MG63 (cell line): Measurements from ENCODE around the gene KRTAP4-11. TPM values are rescaled to one million over a fixed set of nuclear protein-coding genes. Genes with fewer than 3 reads are reported as not detected.
"Not testable (repeated sequence)": the region's sequence is repeated elsewhere in the genome, so short reads cannot be mapped to it uniquely, and the experiment has no call there.

Experiments used
- DNase-seq: peaks from one replicate; pipeline ENCODE4 v3.0.0-alpha.2; 2020
- H3K27me3 ChIP-seq: fragments of 250-450 bp; sonication (Bioruptor Pico); 2 replicates; pipeline ENCODE4 v1.5.1; 2020; ENCODE audit warnings: mild to moderate bottlenecking, moderate library complexity
- H3K36me3 ChIP-seq: fragments of 250-450 bp; sonication (Bioruptor Pico); 2 replicates; pipeline ENCODE4 v1.5.1; 2020; ENCODE audit warnings: mild to moderate bottlenecking, moderate library complexity
- H3K4me3 ChIP-seq: fragments of 250-450 bp; sonication (Bioruptor Pico); 2 replicates; pipeline ENCODE4 v1.5.1; 2020; ENCODE audit warnings: mild to moderate bottlenecking, moderate library complexity
- H3K9me3 ChIP-seq: fragments of 250-450 bp; sonication (Bioruptor Pico); 2 replicates; pipeline ENCODE4 v1.5.1; 2020; ENCODE audit warnings: mild to moderate bottlenecking, moderate library complexity
- total RNA-seq: library from RNA; depleted of rRNA; stranded (reverse); fragments of >200 nt; shearing (Covaris generic); gene quantifications from 2 replicates; pipeline ENCODE4 v1.2.3, GENCODE V29; 2014; ENCODE audit warnings: low replicate concordance; rRNA removed

The KRTAP4-11 gene
- total RNA-seq: not detected in 2 replicates

- not testable (repeated sequence) for H3K36me3 ChIP-seq, H3K27me3 ChIP-seq, H3K9me3 ChIP-seq, DNase-seq, H3K4me3 ChIP-seq
Measured at GRCh38 chr17:41117846-41118386, at the start of gene KRTAP4-11. TSS of gene KRTAP4-11 (minus strand) at chr17:41118373. CDS start at chr17:41118315, 58 bp downstream.

GRCh38 chr17:41167561-41167960 is 49.4 kb upstream of the KRTAP4-11 start:
- no peak overlapping the region for H3K4me3 ChIP-seq
- no peaks in the 10 kb centered on the region for H3K9me3 ChIP-seq
- no peak for DNase-seq
- H3K36me3 ChIP-seq: no peaks in the 10 kb centered on the region
- H3K27me3 ChIP-seq: no peaks in the 10 kb centered on the region

GRCh38 chr17:41163828-41164227 is 45.7 kb upstream of the KRTAP4-11 start:
- Histone ChIP-seq H3K4me3 (no peak overlapping the region), H3K9me3 (no peaks in the 10 kb centered on the region), H3K27me3 (no peaks in the 10 kb centered on the region), H3K36me3 (no peaks in the 10 kb centered on the region)
- DNase-seq: no peak

GRCh38 chr17:41160648-41161047 is 42.5 kb upstream of the KRTAP4-11 start, which contains the start of gene KRTAP4-4:
TSS of gene KRTAP4-4 (minus strand) at chr17:41160748. CDS start at chr17:41160691, 57 bp downstream.
- H3K4me3 ChIP-seq: no peak within 1 kb of the TSS
- no peaks in the 10 kb centered on the region for H3K27me3 ChIP-seq
- no peak for DNase-seq
- peaks cover 3% of the 10 kb centered on the region for H3K9me3 ChIP-seq
- no peaks in the 10 kb centered on the region for H3K36me3 ChIP-seq

- H3K36me3 ChIP-seq, H3K4me3 ChIP-seq, H3K9me3 ChIP-seq, H3K27me3 ChIP-seq, DNase-seq: not testable (repeated sequence)
Measured at GRCh38 chr17:41160190-41160589, 42.0 kb upstream of the KRTAP4-11 start.

- Histone ChIP-seq H3K4me3 (no peak overlapping the region), H3K36me3 (no peaks in the 10 kb centered on the region), H3K9me3 (peaks cover 3% of the 10 kb centered on the region), H3K27me3 (no peaks in the 10 kb centered on the region)
- DNase-seq: no peak
Measured at GRCh38 chr17:41153856-41154255, 35.7 kb upstream of the KRTAP4-11 start.

- Histone ChIP-seq H3K36me3 (no peaks in the 10 kb centered on the region), H3K27me3 (no peaks in the 10 kb centered on the region), H3K4me3 (no peak overlapping the region), H3K9me3 (peaks cover 2% of the 10 kb centered on the region; the same call in 1 of the 2 replicates)
- no peak for DNase-seq
Measured at GRCh38 chr17:41151525-41151924, 33.4 kb upstream of the KRTAP4-11 start.

GRCh38 chr17:41150026-41150425 is 31.9 kb upstream of the KRTAP4-11 start:
- Histone ChIP-seq H3K27me3 (no peaks in the 10 kb centered on the region), H3K36me3 (no peaks in the 10 kb centered on the region), H3K4me3 (no peak overlapping the region), H3K9me3 (no peaks in the 10 kb centered on the region)
- no peak for DNase-seq

GRCh38 chr17:41149652-41149985 is 31.4 kb upstream of the KRTAP4-11 start, which contains the start of gene KRTAP4-5:
TSS of gene KRTAP4-5 (minus strand) at chr17:41149825. CDS start at chr17:41149767, 58 bp downstream.
- Histone ChIP-seq H3K9me3 (no peaks in the 10 kb centered on the region; the same call in 1 of the 2 replicates), H3K36me3 (no peaks in the 10 kb centered on the region), H3K27me3 (no peaks in the 10 kb centered on the region), H3K4me3 (no peak within 1 kb of the TSS)
- DNase-seq: no peak

GRCh38 chr17:41148971-41149651 is 30.9 kb upstream of the KRTAP4-11 start:
- H3K36me3 ChIP-seq, H3K27me3 ChIP-seq, H3K9me3 ChIP-seq, H3K4me3 ChIP-seq, DNase-seq: not testable (repeated sequence)

GRCh38 chr17:41147531-41148204 is 29.5 kb upstream of the KRTAP4-11 start:
- no peaks in the 10 kb centered on the region for H3K27me3 ChIP-seq
- no peaks in the 10 kb centered on the region for H3K36me3 ChIP-seq
- no peak for DNase-seq
- H3K9me3 ChIP-seq: peaks cover 15% of the 10 kb centered on the region
- H3K4me3 ChIP-seq: no peak overlapping the region

- Histone ChIP-seq H3K9me3 (peaks cover 23% of the 10 kb centered on the region), H3K27me3 (no peaks in the 10 kb centered on the region), H3K36me3 (no peaks in the 10 kb centered on the region), H3K4me3 (no peak overlapping the region)
- no peak for DNase-seq
Measured at GRCh38 chr17:41145261-41145660, 27.1 kb upstream of the KRTAP4-11 start.

GRCh38 chr17:41144846-41145245 is 26.7 kb upstream of the KRTAP4-11 start:
- DNase-seq: no peak
- Histone ChIP-seq H3K36me3 (no peaks in the 10 kb centered on the region), H3K9me3 (peaks cover 25% of the 10 kb centered on the region), H3K4me3 (no peak overlapping the region), H3K27me3 (no peaks in the 10 kb centered on the region)

- no peaks in the 10 kb centered on the region for H3K36me3 ChIP-seq
- H3K27me3 ChIP-seq: no peaks in the 10 kb centered on the region
- no peak overlapping the region for H3K4me3 ChIP-seq
- no peak for DNase-seq
- peaks cover 47% of the 10 kb centered on the region for H3K9me3 ChIP-seq
Measured at GRCh38 chr17:41141361-41141760, 23.2 kb upstream of the KRTAP4-11 start.

- Histone ChIP-seq H3K27me3 (no peaks in the 10 kb centered on the region), H3K4me3 (no peak within 1 kb of the TSS), H3K36me3 (no peaks in the 10 kb centered on the region), H3K9me3 (peaks cover 48% of the 10 kb centered on the region)
- no peak for DNase-seq
Measured at GRCh38 chr17:41140360-41141131, 22.4 kb upstream of the KRTAP4-11 start, which contains the start of gene KRTAP4-6. TSS of gene KRTAP4-6 (minus strand) at chr17:41140544. CDS start at chr17:41140487, 57 bp downstream.

GRCh38 chr17:41139865-41140264 is 21.7 kb upstream of the KRTAP4-11 start:
- peaks cover 48% of the 10 kb centered on the region for H3K9me3 ChIP-seq
- H3K36me3 ChIP-seq, DNase-seq, H3K27me3 ChIP-seq, H3K4me3 ChIP-seq: not testable (repeated sequence)
